Activated CD8-positive, alpha-beta memory T cell treated with anti-CD3 and anti-CD28 coated beads, Interleukin-2, amount 50 U/mL, for 1 hour (primary cell): ENCODE data around the gene RBMS3.

Experiments
- DNase-seq: peaks from one replicate; pipeline ENCODE4 v3.0.0-alpha.2; 2020; ENCODE audit errors: extremely low read depth

The RBMS3 gene

DNA sequence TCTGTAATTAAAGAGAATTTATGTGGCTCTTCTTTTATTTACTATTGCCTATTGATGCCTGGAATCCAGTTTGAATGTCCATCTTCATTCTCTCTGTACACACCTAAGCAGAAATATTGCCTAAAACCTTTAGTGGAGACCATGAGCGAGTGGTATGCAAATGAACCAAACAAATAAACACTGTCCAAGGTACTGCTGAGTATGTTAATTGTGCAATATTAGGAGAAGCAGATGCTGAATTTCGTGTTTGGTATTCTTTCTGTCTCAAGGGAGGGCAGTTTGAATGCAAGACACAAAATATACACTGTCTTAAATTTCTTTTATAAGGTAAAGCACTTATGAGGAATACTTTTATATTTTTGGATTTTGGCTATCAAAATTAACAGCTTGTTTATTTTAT lies 440.9 kb downstream of the RBMS3 start:
- no peak for DNase-seq

DNA sequence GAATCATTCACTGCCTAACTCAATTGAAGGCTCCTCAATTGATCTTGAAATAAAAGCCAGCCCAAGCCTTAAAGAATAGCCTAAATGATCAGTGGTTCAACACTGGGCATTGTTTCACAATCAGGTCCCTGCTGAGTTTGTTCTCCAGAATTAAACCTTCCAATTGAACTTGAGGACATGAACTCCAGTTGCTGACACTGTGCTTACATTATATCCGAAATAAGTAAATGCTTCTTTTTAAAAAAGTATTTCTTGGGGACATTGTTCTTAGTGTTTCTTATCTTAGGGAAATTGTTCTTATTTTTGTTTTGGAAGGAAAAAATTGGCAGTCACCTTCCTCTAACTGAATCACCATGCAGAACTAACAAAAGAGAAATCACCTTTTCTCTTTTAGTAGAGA lies 450.2 kb downstream of the RBMS3 start:
- DNase-seq: no peak

DNA sequence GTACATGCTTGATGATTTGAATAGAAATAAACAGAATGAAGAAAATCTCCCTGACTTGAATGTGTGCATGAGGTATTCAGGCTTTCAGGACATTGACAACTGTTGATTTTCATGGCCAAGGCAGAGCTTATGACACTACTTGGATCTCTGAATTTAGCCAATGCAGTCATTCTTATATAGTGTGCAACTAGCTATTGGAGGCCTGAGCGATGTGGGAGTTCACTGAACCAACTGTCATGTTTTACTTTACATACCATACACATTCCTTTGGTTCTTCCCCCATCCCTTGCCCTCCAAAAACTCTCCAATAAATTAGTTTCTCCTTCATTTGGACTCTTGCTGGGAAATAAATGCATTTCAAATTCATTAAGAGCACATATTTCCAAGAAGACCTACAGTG lies 460.4 kb downstream of the RBMS3 start:
- DNase-seq: no peak

DNA sequence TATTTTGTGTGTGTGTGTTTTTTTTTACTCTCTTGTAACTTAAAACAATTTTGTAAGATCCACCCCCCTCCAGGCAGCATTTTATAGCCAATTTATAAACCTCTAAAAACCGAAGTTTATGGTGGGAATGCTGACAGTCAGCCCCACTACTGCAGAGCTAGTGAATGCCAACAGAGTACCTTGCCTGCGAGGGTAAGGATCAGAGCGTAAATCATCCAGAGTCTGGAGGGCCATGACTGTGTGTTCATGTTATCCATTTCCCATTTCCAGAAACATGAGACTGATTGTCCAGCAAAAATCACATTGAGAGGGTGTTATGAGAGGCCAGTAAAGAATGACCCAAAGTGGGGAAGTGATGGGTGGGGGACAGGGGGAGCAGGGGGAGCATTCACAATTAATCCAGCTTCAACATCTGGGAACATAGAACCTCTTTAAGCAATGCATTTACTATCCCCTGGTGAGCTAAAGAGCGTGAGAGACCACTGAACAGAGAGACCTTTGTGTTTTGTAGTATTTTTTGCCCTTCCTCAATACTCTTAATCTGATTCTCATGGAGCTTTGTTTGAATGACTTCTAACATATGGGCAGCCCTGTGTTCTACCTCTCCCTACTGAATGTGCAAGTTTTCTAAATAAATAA lies 464.5 kb downstream of the RBMS3 start:
- DNase-seq: no peak

- DNase-seq: no peak
Observed at GRCh38 chr3:29746163-29746760, 465.4 kb downstream of the RBMS3 start.

DNA sequence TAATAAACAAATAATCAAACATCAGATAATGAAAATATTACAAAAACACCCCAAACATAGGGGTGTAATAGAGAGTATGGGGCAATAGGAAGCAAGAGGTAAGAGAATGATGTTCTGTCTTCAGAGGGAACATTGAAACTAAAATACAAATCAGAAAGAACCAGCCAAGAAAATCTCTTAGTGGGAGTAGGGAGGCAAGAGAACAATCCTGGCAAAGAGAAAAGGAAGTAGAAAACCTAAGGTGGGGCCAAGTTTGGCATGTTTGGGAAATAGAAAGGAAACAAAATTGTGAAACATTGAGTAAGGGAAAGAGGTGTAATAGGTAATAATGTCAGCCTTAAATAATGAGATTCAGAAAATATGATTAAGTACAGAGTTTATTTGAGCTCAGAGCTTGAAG lies 467.1 kb downstream of the RBMS3 start:
- no peak for DNase-seq

- DNase-seq: no peak
Observed at GRCh38 chr3:29751647-29752314, 470.9 kb downstream of the RBMS3 start.

- DNase-seq: no peak
Observed at GRCh38 chr3:29754346-29754745, 473.5 kb downstream of the RBMS3 start.

GRCh38 chr3:29755416-29755815 lies 474.5 kb downstream of the RBMS3 start:
- no peak for DNase-seq

- no peak for DNase-seq
Observed at GRCh38 chr3:29757054-29757777, 476.3 kb downstream of the RBMS3 start.

DNA sequence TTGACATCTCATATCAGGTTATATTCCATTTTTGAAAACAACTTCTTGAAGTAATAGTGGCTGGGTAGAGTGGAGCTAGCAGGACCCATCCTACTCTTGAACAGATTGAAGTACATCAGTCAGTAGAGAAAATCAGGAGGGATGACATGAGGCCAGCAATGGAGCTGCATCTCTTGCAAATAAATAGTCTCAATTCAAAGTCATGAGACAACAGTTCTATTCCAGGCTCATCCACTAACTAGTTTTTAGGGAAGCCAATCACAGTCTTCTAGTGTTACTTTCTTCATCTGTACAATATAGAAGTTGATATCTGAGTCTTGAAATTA lies 477.2 kb downstream of the RBMS3 start:
- DNase-seq: no peak

GRCh38 chr3:29758434-29759322 lies 477.8 kb downstream of the RBMS3 start:
- DNase-seq: no peak

GRCh38 chr3:29759411-29760225 lies 478.7 kb downstream of the RBMS3 start:
- no peak for DNase-seq

DNA sequence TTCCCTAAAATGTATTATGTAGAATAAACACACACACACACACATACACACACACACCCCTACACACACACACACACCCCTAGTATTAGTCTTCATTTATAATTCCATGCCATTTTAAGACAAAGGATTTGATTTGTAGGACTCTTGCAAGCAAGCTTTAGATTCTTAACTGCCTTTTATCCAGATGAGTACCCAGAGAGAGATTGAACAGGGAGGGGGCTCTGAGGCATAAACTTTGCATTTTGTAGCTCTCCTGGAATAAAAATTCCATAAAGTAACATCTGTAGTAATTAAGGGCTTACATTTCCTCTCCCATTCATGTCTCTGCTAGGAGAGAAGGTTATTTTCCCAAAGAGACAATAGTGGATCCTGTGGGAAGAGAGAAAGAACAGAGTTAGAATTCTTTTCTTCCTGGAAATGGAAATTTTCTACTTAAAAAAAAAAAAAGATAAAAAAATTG lies 479.4 kb downstream of the RBMS3 start:
- DNase-seq: no peak

GRCh38 chr3:29761517-29761916 lies 480.6 kb downstream of the RBMS3 start:
- no peak for DNase-seq

GRCh38 chr3:29763115-29763514 lies 482.2 kb downstream of the RBMS3 start:
- DNase-seq: no peak

DNA sequence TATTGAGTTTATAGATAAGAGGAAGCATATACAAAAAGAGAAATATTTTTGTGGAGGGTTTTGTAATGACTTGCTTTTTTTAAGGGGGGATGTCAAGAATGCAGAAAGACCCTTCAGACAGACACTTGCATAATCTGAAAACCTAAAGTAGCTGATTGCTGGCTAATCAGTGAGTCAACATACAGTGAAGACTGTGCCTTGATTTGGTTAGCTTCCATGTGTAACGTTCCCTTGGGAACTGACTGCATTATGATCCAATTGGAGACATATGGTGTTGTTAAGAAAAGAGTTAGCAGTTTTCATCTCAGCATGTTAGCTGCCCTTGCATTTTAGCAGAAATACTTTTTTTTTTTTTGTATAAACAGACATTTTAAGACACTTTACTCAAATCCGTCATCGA lies 483.2 kb downstream of the RBMS3 start:
- no peak for DNase-seq

DNA sequence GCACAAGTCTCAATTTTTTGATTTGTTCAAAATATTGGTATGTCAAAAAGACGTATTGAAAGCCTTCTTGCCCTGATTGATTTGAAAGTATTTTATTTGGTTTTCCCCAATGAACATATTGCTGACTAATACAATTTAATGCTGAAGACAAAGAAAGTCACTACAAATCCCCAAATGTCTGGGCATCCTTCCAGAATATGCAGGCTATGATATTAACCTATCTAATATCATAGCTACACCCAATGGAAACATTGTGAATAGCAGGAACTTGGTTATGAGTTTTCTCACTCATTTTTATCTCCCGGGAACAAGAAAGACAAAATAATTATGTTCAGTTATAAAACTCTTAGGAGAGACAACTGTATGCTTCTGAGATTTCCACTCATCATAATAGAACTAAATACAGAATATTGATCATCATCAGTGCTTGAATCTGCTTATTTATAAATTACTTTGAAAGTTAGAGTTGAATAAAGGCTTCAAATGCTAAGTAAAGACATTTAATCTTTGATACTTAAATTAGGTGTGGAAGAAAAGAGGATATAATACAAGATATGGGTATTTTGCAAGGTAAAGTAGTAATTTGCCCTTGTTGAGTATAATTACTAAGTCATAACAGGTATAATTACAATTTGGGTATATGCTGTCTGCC lies 483.9 kb downstream of the RBMS3 start:
- no peak for DNase-seq

GRCh38 chr3:29771602-29772001 lies 490.7 kb downstream of the RBMS3 start:
- DNase-seq: no peak

DNA sequence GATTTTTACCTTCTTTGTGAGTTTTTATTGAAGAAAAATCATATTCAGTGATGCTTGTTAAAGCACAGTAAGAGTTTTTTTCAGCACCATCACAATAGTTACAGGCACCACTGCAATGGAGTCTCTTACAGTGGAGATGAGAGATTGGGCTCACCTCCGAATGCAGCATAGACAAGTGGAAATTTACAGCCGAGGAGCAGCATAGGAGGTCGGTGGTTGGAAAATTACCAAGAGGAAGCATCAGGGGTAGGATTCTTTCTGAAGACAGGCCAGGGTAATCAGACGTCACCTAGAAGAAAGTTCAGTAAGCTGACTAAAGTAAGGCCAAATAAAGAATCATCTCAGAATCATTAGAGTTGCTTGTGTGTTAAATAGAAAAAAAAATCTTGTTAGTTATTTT lies 491.6 kb downstream of the RBMS3 start:
- no peak for DNase-seq
